ENCODE data around the gene RTN4. TPM values are rescaled to one million over a fixed set of nuclear protein-coding genes. Genes with fewer than 3 reads are reported as not detected.

The RTN4 gene
- total RNA-seq, 1 donor from 2014 or later, result 370 TPM

- no peak for DNase-seq (ENCODE audit: low spot score)
These were observed 99.4 kb downstream of the RTN4 start for GRCh38 chr2:54950811-54951210.

- no peak for DNase-seq (ENCODE audit: low spot score)
These were observed 100.8 kb downstream of the RTN4 start for GRCh38 chr2:54949431-54949830.

GRCh38 chr2:54948120-54948519 is 102.1 kb downstream of the RTN4 start:
- no peak for DNase-seq (ENCODE audit: low spot score)

- no peak for DNase-seq (ENCODE audit: low spot score)
These were observed 102.6 kb downstream of the RTN4 start for GRCh38 chr2:54947646-54948045.

GRCh38 chr2:54947136-54947535 is 103.1 kb downstream of the RTN4 start:
- no peak for DNase-seq (ENCODE audit: low spot score)

GRCh38 chr2:54946220-54946805 is 103.9 kb downstream of the RTN4 start:
- DNase-seq (ENCODE audit: low spot score), result no peak

GRCh38 chr2:54945391-54946219 is 104.6 kb downstream of the RTN4 start:
- DNase-seq (ENCODE audit: low spot score), result peak; percentile 41

GRCh38 chr2:54944724-54945326 is 105.4 kb downstream of the RTN4 start:
- no peak for DNase-seq (ENCODE audit: low spot score)

- DNase-seq (ENCODE audit: low spot score), result no peak
These were observed 107.9 kb downstream of the RTN4 start for GRCh38 chr2:54942373-54942772.

- no peak for DNase-seq (ENCODE audit: low spot score)
These were observed 108.8 kb downstream of the RTN4 start for GRCh38 chr2:54941248-54941984.

GRCh38 chr2:54940723-54941122 is 109.5 kb downstream of the RTN4 start:
- DNase-seq (ENCODE audit: low spot score), result no peak

- no peak for DNase-seq (ENCODE audit: low spot score)
These were observed 110.7 kb downstream of the RTN4 start for GRCh38 chr2:54939446-54940118.

GRCh38 chr2:54936766-54937165 is 113.5 kb downstream of the RTN4 start:
- DNase-seq (ENCODE audit: low spot score), result no peak

- no peak for DNase-seq (ENCODE audit: low spot score)
These were observed 114.9 kb downstream of the RTN4 start for GRCh38 chr2:54935389-54935788.

- DNase-seq (ENCODE audit: low spot score), result no peak
These were observed 118.8 kb downstream of the RTN4 start for GRCh38 chr2:54931473-54931872.

GRCh38 chr2:54928719-54929118 is 121.5 kb downstream of the RTN4 start:
- DNase-seq (ENCODE audit: low spot score), result no peak

- no peak for DNase-seq (ENCODE audit: low spot score)
These were observed 122.3 kb downstream of the RTN4 start for GRCh38 chr2:54927751-54928615.

- DNase-seq (ENCODE audit: low spot score), result no peak
These were observed 123.0 kb downstream of the RTN4 start for GRCh38 chr2:54927085-54927750.

- DNase-seq (ENCODE audit: low spot score), result no peak
These were observed 125.2 kb downstream of the RTN4 start for GRCh38 chr2:54925022-54925421.

GRCh38 chr2:54924121-54924520 is 126.1 kb downstream of the RTN4 start:
- no peak for DNase-seq (ENCODE audit: low spot score)

All from mucosa of gallbladder (tissue), 1 donor.